Stimulated activated memory B cell treated with anti-CD40 and anti-IgM and Interleukin-4, amounts not matched to agents 10 μg/mL and 1 μg/mL and 100 μg/mL, for 72 hours (primary cell): ENCODE results near the gene IFITM5.

Experiments
- ATAC-seq: fragments of 150-1000 bp; cut with Tn5 transposase; 2 replicates; pipeline ENCODE4 v1.10.0; 2021
- H3K27ac Mint-ChIP-seq: one replicate; pipeline ENCODE4 v1.8.0; 2022; ENCODE audit warnings: mild to moderate bottlenecking, mixed read lengths
- H3K27me3 Mint-ChIP-seq: one replicate; pipeline ENCODE4 v1.8.0; 2022; ENCODE audit warnings: mixed read lengths
- H3K36me3 Mint-ChIP-seq: one replicate; pipeline ENCODE4 v1.8.0; 2022; ENCODE audit warnings: mixed read lengths
- H3K4me1 Mint-ChIP-seq: one replicate; pipeline ENCODE4 v1.8.0; 2022; ENCODE audit warnings: mixed read lengths
- H3K4me3 Mint-ChIP-seq: one replicate; pipeline ENCODE4 v1.8.0; 2022; ENCODE audit warnings: mild to moderate bottlenecking, moderate library complexity, mixed read lengths
- H3K9me3 Mint-ChIP-seq: one replicate; pipeline ENCODE4 v1.8.0; 2022; ENCODE audit warnings: mixed read lengths

IFITM5 gene

GRCh38 chr11:256952-257737, 42.2 kb downstream of the IFITM5 start:
- no peaks in the 10 kb centered on the region for H3K27me3 Mint-ChIP-seq
- peaks cover 41% of the 10 kb centered on the region for H3K4me1 Mint-ChIP-seq
- H3K27ac Mint-ChIP-seq: peak overlapping the region; percentile 84
- peaks cover 15% of the 10 kb centered on the region for H3K9me3 Mint-ChIP-seq
- H3K36me3 Mint-ChIP-seq: peaks cover 30% of the 10 kb centered on the region
- H3K4me3 Mint-ChIP-seq: peak overlapping the region; percentile 14
- ATAC-seq: peak; percentile 91

GRCh38 chr11:255816-256215, 43.5 kb downstream of the IFITM5 start:
- H3K27ac Mint-ChIP-seq: peak overlapping the region; percentile 84
- no peak for ATAC-seq
- H3K4me1 Mint-ChIP-seq: peaks cover 34% of the 10 kb centered on the region

GRCh38 chr11:255176-255575, 44.1 kb downstream of the IFITM5 start:
- H3K36me3 Mint-ChIP-seq: peaks cover 35% of the 10 kb centered on the region
- H3K4me1 Mint-ChIP-seq: peaks cover 34% of the 10 kb centered on the region
- ATAC-seq: no peak
- H3K4me3 Mint-ChIP-seq: no peak overlapping the region
- no peaks in the 10 kb centered on the region for H3K27me3 Mint-ChIP-seq
- H3K27ac Mint-ChIP-seq: peak overlapping the region; percentile 84
- H3K9me3 Mint-ChIP-seq: peaks cover 5% of the 10 kb centered on the region

More at GRCh38 chr11:255816-256215, 43.5 kb downstream of the IFITM5 start:
- H3K9me3 Mint-ChIP-seq: peaks cover 6% of the 10 kb centered on the region
- no peak overlapping the region for H3K4me3 Mint-ChIP-seq
- no peaks in the 10 kb centered on the region for H3K27me3 Mint-ChIP-seq
- H3K36me3 Mint-ChIP-seq: peaks cover 33% of the 10 kb centered on the region

- H3K4me1 Mint-ChIP-seq: peaks cover 36% of the 10 kb centered on the region
- H3K27me3 Mint-ChIP-seq: no peaks in the 10 kb centered on the region
- H3K27ac Mint-ChIP-seq: peak overlapping the region; percentile 78
- no peak overlapping the region for H3K4me3 Mint-ChIP-seq
- peaks cover 5% of the 10 kb centered on the region for H3K9me3 Mint-ChIP-seq
- peaks cover 46% of the 10 kb centered on the region for H3K36me3 Mint-ChIP-seq
- no peak for ATAC-seq
Observed at GRCh38 chr11:253886-254270, 45.4 kb downstream of the IFITM5 start.

GRCh38 chr11:253160-253885, 46.0 kb downstream of the IFITM5 start:
- ATAC-seq: no peak
- Mint-ChIP-seq H3K4me3 (no peak overlapping the region), H3K4me1 (peaks cover 34% of the 10 kb centered on the region), H3K36me3 (peaks cover 51% of the 10 kb centered on the region), H3K27me3 (no peaks in the 10 kb centered on the region), H3K27ac (peak overlapping the region; percentile 78), H3K9me3 (peaks cover 5% of the 10 kb centered on the region)

GRCh38 chr11:252666-253065, 46.7 kb downstream of the IFITM5 start:
- Mint-ChIP-seq H3K27me3 (no peaks in the 10 kb centered on the region), H3K4me1 (peaks cover 28% of the 10 kb centered on the region), H3K36me3 (peaks cover 51% of the 10 kb centered on the region), H3K27ac (peak overlapping the region; percentile 78), H3K4me3 (no peak overlapping the region), H3K9me3 (peaks cover 5% of the 10 kb centered on the region)
- ATAC-seq: no peak

- no peak for ATAC-seq
- H3K27ac Mint-ChIP-seq: no peak overlapping the region
- peaks cover 17% of the 10 kb centered on the region for H3K4me1 Mint-ChIP-seq
- H3K36me3 Mint-ChIP-seq: peaks cover 60% of the 10 kb centered on the region
- H3K9me3 Mint-ChIP-seq: peaks cover 5% of the 10 kb centered on the region
- no peak overlapping the region for H3K4me3 Mint-ChIP-seq
- H3K27me3 Mint-ChIP-seq: no peaks in the 10 kb centered on the region
Observed at GRCh38 chr11:251550-251949, 47.8 kb downstream of the IFITM5 start.

- H3K27ac Mint-ChIP-seq: no peak overlapping the region
- peak; percentile 86 for ATAC-seq
- peaks cover 10% of the 10 kb centered on the region for H3K4me1 Mint-ChIP-seq
- peaks cover 2% of the 10 kb centered on the region for H3K9me3 Mint-ChIP-seq
- H3K27me3 Mint-ChIP-seq: no peaks in the 10 kb centered on the region
- no peak overlapping the region for H3K4me3 Mint-ChIP-seq
- H3K36me3 Mint-ChIP-seq: peaks cover 67% of the 10 kb centered on the region
Observed at GRCh38 chr11:250740-251299, 48.5 kb downstream of the IFITM5 start.

GRCh38 chr11:250274-250673, 49.1 kb downstream of the IFITM5 start:
- Mint-ChIP-seq H3K36me3 (peaks cover 72% of the 10 kb centered on the region), H3K27me3 (no peaks in the 10 kb centered on the region), H3K27ac (no peak overlapping the region)

GRCh38 chr11:249062-249461, 50.3 kb downstream of the IFITM5 start:
- H3K27me3 Mint-ChIP-seq: no peaks in the 10 kb centered on the region
- H3K9me3 Mint-ChIP-seq: no peaks in the 10 kb centered on the region
- no peak for ATAC-seq
- H3K27ac Mint-ChIP-seq: no peak overlapping the region
- H3K4me1 Mint-ChIP-seq: peaks cover 12% of the 10 kb centered on the region
- peaks cover 75% of the 10 kb centered on the region for H3K36me3 Mint-ChIP-seq
- H3K4me3 Mint-ChIP-seq: no peak overlapping the region

More at GRCh38 chr11:250274-250673, 49.1 kb downstream of the IFITM5 start:
- H3K4me1 Mint-ChIP-seq: peaks cover 10% of the 10 kb centered on the region
- ATAC-seq: no peak
- no peaks in the 10 kb centered on the region for H3K9me3 Mint-ChIP-seq
- no peak overlapping the region for H3K4me3 Mint-ChIP-seq
